ENCODE measurements around the gene TMEM50B.

TMEM50B gene

GRCh38 chr21:33433001-33433400, 46.8 kb downstream of the TMEM50B start:
- in situ Hi-C loops (cut with HindIII; ENCODE audit: low sequenced_read_pairs) = no loop called here

GRCh38 chr21:33432496-33432895, 47.3 kb downstream of the TMEM50B start:
- in situ Hi-C loops (cut with HindIII; ENCODE audit: low sequenced_read_pairs) = no loop called here

GRCh38 chr21:33430858-33431257, 48.9 kb downstream of the TMEM50B start:
- in situ Hi-C loops (cut with HindIII; ENCODE audit: low sequenced_read_pairs) = no loop called here

GRCh38 chr21:33428669-33429068, 51.1 kb downstream of the TMEM50B start:
- in situ Hi-C loops (cut with HindIII; ENCODE audit: low sequenced_read_pairs) = no loop called here

- in situ Hi-C loops (cut with HindIII; ENCODE audit: low sequenced_read_pairs) = no loop called here
Observed at GRCh38 chr21:33427051-33427450, 52.7 kb downstream of the TMEM50B start.

- in situ Hi-C loops (cut with HindIII; ENCODE audit: low sequenced_read_pairs) = no loop called here
Observed at GRCh38 chr21:33425825-33426224, 53.9 kb downstream of the TMEM50B start.

GRCh38 chr21:33424214-33424613, 55.6 kb downstream of the TMEM50B start:
- in situ Hi-C loops (cut with HindIII; ENCODE audit: low sequenced_read_pairs) = no loop called here

- in situ Hi-C loops (cut with HindIII; ENCODE audit: low sequenced_read_pairs) = no loop called here
Observed at GRCh38 chr21:33421713-33422393, 57.9 kb downstream of the TMEM50B start.

- in situ Hi-C loops (cut with HindIII; ENCODE audit: low sequenced_read_pairs) = no loop called here
Observed at GRCh38 chr21:33419538-33420123, 60.1 kb downstream of the TMEM50B start.

- in situ Hi-C loops (cut with HindIII; ENCODE audit: low sequenced_read_pairs) = no loop called here
Observed at GRCh38 chr21:33418691-33419090, 61.1 kb downstream of the TMEM50B start.

GRCh38 chr21:33414926-33415325, 64.8 kb downstream of the TMEM50B start:
- in situ Hi-C loops (cut with HindIII; ENCODE audit: low sequenced_read_pairs) = loop anchor here (5.0 kb wide), 1 partner anchor 53 kb away; no protein-coding TSS in a partner anchor

GRCh38 chr21:33414068-33414467, 65.7 kb downstream of the TMEM50B start:
- in situ Hi-C loops (cut with HindIII; ENCODE audit: low sequenced_read_pairs) = loop anchor here (5.0 kb wide), 1 partner anchor 52 kb away; no protein-coding TSS in a partner anchor

GRCh38 chr21:33412832-33413519, 66.8 kb downstream of the TMEM50B start:
- in situ Hi-C loops (cut with HindIII; ENCODE audit: low sequenced_read_pairs) = loop anchor here (5.0 kb wide), 1 partner anchor 51 kb away; no protein-coding TSS in a partner anchor

GRCh38 chr21:33412439-33412831, 67.3 kb downstream of the TMEM50B start:
- in situ Hi-C loops (cut with HindIII; ENCODE audit: low sequenced_read_pairs) = loop anchor here (5.0 kb wide), 1 partner anchor 50 kb away; no protein-coding TSS in a partner anchor

- in situ Hi-C loops (cut with HindIII; ENCODE audit: low sequenced_read_pairs) = loop anchor here (5.0 kb wide), 1 partner anchor 50 kb away; no protein-coding TSS in a partner anchor
Observed at GRCh38 chr21:33411949-33412430, 67.8 kb downstream of the TMEM50B start.

GRCh38 chr21:33406493-33406892, 73.3 kb downstream of the TMEM50B start:
- in situ Hi-C loops (cut with HindIII; ENCODE audit: low sequenced_read_pairs) = no loop called here

- in situ Hi-C loops (cut with HindIII; ENCODE audit: low sequenced_read_pairs) = no loop called here
Observed at GRCh38 chr21:33403786-33404585, 75.8 kb downstream of the TMEM50B start.

GRCh38 chr21:33403128-33403785, 76.5 kb downstream of the TMEM50B start, which contains the start of gene IFNGR2:
IFNGR2 (plus strand) TSS chr21:33403413; CDS start chr21:33403544, 131 bp downstream.
- in situ Hi-C loops (cut with HindIII; ENCODE audit: low sequenced_read_pairs) = no loop called here

- in situ Hi-C loops (cut with HindIII; ENCODE audit: low sequenced_read_pairs) = no loop called here
Observed at GRCh38 chr21:33402001-33402979, 77.5 kb downstream of the TMEM50B start.
